COLO668 (cell line): ENCODE data around the gene CCNQ.

Experiments used
- DNase-seq: peaks from one replicate; lab custom pipeline; 2025; ENCODE audit not compliant: unreplicated experiment; lab: John Stamatoyannopoulos, UW

Gene CCNQ

DNA sequence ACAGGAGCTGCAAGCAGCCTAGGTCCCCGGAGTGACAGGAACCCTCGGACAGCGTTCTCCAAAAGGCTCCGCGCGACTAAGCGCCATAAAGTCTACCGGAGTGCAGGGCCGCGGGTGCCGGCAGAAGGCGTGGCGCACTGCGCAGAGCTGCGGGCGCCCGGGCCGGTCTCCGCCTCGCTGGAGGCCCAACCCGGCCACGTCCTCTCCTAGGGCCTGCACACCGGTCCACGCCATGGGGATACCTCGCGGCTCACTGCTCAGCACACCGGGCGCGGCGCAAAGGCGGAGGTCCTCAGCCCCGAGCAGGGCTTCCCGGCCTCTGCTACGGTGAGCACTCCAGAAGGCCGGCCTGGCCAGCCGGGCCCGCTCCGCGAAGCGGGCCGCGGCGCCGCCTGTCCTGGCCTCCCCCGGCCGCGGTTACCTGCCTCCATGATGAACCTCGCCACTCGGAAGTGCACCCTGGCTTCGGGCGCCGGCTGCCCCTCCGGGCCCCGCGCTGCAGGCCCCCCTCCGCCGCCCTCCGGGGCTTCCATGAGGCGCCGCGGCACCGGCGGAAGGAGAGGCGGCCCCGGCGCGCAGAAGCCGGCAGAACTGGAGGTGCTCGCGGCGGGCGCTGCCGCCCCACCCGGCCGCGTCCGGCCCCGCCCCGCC lies at the start of gene CCNQ:
Gene CCNQ (minus strand): TSS at position 599 of the 651 bp plus-strand sequence. CDS start 66 bp downstream, at position 533.
- DNase-seq = peak; percentile 65

DNA sequence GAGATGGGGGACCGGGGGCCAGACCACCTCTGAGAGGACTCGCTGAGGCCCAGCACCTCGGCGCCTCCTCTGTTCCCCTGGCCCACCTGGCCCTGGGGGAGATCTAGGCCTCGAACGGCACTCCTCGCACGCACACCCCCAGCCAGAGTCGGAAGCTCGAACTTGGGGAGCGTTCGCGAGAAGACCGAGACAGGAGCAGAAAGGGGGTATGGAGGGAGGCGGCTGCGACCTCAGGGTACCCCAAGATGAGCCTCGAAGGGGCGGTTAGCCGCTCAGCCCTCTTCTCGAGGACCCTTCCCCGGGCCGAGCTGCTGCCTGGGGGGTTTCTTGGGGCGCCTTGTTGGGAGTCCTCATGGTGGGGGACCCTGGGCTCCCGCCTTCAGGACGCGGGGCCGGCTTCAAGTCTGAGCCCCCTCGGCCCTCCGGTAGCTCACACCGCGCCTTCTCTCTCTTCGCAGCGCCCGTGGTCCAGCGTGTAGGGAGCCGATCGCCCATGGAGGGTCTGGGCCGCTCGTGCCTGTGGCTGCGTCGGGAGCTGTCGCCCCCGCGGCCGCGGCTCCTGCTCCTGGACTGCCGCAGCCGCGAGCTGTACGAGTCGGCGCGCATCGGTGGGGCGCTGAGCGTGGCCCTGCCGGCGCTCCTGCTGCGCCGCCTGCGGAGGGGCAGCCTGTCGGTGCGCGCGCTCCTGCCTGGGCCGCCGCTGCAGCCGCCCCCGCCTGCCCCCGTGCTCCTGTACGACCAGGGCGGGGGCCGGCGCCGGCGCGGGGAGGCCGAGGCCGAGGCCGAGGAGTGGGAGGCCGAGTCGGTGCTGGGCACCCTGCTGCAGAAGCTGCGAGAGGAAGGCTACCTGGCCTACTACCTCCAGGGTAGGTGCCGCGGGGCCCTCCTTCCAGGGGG lies 48.8 kb upstream of the CCNQ start:
- no peak for DNase-seq

DNA sequence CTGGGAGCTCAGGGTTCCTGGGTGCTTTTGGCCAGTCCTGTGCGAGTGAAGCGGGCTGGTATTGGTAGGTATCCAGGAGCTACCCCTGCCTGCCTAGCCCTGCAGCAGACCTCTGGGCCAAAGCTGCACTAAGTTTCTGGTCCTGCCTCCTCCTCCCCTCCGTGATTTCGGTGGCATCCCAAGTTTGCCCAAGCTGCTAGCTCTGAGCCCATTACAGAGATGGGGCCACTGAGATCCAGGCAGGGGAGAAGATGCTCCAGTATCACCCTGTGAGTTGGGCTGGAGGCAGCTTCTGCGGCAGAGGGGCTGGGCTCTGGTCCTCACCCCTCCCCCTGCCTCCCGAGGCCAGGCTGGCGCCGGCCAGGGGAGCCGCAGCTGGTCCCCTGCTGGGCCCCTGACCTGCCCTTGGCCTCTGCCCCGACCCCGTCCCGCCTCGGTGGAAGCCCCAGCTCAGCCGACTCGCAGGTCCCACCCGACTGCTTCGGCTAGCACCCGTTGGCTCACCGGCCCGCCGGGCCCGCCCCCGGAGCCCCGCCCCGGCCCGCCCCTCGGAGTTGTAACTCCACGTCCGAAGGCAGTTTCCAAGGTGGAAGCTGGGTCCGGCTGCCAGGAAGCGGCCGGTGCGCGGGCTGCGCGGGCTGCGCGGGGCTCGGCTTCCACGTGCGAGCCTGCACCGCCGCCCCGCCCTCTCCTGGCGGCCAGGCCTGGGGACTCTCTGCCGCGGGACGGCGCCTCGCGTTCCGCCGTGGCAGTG lies 47.9 kb upstream of the CCNQ start, which contains the start of gene DUSP9:
Gene DUSP9 (plus strand): TSS at position 584 of the 754 bp plus-strand sequence. CDS start 751 bp downstream, outside the sequence.
- peak; percentile 14 for DNase-seq

DNA sequence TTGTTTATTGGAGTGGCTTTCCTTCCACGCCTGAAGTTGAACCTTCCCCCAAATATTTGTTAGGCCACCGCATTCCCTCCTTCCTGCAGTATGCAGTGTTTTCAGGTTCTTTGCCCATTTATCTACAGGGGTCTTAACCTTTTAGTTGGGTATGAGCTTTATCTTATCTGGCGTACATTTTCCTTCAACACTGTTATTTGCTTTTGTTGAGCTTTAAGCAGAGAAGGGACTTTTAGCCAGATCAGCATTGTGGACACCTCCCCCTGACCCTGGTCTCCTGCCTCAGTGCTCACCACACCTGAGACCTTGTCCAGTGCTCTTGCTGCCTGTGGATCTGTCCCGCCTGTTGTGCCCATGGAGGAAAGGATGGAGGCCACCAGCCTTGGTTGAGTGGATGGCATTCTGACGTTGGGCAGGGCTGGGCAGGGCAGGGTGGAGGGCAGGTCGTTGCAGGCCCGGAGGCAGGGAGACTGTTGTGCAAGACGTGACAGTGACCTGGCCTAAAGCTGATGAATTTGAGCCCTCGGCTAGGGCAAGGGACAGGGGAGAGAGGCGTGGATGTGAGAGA lies 47.1 kb upstream of the CCNQ start:
- no peak for DNase-seq

DNA sequence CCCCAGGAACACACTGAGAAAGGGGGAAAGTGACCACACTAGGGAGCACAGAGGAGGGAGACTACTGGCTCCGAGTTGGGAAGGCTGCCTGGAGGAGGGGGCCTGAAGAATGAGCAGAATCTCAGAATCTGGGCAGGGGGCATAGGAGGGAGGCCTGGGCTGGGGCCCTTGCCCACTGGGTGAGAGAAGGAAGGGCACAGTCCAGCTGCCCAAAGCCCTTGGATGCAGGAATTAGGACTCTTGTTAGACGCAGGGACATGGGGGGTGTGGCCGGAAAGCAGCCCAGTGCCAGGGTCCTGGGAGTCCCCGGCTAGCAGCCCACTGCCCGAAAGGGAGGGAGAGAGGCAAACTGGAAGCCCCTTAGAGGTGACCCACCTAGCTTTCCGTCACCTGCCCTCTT lies 46.2 kb upstream of the CCNQ start:
- DNase-seq = no peak

DNA sequence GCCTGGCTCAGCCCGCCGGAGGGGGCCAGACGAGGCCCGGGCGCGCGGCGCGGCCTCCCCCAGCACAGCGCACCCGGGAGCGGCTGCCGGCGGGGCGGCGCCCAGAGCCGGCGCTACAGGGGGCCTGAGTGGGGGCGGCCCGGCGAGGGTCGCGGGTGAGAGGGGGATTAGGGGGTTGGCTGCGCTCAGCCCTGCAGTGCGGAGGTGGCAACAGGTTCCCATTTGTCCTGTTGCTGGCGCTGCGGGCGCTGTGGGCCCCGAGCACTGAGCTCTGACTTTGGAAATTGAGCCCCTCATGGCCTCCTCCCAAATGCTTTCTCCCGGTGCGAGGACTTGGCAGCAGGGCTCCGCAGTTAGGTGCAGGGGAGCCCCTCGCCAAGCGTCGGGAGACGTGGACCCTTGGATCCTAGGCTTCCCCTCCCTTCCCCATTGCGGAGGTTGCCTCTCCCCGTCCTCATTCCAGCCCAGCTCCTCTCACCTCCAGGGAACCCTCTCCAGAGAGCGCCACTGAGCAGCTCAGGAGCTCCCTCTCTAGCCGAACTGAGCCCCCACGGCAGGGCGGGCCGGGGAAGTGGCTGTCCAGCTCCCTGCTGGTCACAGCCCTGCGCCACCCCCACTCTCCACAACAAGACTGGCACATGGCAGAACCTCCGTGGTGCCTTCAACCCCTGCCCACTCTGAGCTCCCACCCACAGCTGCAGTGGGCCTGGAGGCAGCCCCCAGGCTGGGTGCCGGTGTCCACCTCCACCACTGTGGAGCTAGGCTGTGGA lies 45.6 kb upstream of the CCNQ start:
- no peak for DNase-seq

DNA sequence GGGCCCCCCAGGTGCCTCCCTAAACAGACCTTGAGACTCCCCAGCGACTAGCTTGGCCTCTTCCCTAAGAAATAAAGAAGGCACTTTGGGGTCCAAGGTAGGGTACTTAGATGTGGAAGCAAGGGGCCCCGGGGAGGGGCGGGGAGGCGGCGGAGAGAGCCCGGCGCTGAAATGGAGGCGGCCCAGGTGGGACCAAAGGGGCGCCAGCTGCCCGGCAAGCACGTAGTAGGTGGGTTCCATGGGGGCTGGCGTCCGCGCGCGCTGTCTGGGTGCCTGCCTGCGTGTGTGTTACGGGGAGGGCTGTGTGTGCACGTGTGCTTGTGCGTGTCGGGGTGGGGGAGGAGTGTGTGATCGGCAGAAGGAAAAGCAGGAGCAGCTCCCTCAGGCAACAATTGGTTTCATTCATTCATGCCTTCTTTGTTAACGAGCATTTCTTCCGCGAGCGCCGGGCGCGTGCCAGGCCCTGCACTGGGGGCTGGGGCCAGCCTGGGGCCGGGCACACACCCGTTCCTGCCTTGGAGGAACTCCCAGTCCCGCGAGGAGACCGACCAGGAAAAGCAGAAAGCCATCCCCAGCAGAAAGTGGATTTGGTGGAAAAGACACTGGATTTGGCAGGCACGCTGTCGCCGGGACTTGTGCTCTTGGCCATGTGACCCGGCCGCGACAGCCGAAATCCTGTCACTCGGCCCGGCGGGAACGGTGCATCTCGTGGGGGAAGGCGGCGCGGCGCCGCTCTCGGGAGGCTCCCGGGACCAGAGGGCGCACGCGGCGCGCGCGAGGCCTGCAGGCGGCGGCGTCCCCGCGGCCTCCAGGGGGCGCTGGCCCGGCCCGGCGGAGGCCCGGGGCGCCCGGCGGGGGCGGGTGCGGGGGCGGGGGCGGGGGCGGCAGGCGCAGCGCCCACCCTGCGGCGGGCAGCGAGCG lies 44.8 kb upstream of the CCNQ start:
- peak; percentile 31 for DNase-seq

DNA sequence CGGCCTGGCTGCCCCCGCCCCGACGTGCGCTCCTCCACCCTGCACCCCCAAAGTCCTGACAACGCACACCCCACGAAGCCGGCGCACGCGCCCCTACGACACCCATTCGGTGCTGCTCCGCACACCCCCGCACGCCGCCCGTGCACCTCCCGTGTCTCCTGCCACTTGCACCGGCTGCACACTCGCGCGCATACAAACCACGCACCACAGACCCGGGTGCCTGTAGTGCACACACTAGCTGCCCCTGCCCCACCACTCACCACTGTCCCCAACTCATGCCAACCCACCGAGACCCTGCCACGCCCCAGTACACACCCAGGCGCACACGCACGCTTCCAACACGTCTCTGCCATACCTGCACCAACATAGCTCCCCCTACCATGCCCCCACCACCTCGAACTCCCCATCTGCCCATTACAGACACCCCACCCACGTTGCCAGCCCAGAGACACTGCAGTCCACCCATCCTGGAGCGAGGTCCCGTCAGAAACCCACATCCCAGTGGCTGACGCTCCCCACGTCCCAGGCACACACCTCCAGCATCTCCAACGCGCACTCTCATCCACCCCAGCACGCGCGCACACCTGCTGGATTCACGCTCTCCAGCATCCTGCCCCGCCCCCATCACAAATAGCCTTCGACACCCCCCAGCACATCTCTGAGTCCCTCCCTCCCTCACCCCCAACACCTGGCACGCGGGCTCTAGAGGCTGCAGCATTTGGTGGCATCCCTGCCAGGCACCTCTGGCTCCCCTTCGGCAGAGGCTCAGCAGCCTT lies 43.9 kb upstream of the CCNQ start:
- no peak for DNase-seq

DNA sequence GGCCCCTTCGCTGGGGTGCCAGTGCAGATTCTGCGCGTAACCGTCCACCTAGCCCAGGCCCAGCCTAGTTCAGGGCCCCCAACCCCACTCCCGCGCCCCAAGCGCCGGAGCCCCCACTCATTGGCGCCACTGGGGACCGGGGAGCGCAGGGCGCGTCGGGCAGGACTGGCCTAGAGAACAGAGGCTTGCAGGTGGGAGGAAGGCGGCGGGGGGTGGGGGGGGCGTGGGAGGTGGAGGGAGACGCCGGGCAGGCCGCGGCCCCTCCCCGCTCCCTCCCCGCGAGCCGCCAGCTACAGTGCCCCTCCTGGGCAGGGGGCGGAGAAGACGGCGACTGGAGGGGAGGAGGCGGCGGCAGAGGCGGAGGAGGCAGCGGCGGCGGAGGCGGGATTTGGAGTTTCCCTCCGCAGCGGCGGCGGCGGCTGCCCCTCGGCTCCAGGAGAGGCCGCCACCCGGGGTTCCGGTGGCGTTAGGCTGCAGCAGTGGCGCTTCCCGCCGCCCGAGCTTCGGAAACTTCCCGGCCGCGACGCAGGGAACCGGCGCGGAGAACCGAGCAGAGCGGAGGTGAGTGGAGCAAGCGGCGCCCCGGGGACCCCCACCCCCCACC lies 43.2 kb upstream of the CCNQ start:
- peak; percentile 21 for DNase-seq

DNA sequence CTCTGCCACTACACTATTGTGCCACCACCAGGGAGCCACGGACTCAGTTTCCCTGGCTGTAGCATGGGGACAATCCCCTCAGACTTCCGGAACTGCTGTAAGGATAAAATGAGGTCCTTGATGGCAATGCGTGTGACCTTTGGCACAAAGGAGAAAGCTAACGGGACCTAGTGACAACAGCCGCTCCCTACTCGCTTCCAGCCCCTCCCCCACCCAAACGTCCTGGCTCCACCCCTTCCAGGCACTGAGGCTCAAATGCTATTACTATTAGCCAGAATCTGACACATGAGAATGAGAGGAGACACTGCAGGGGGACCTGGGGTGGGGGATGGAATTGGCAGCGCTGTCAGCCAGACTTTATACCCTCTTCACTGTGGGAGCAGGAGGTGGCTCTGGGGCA lies 42.7 kb upstream of the CCNQ start:
- no peak for DNase-seq

DNA sequence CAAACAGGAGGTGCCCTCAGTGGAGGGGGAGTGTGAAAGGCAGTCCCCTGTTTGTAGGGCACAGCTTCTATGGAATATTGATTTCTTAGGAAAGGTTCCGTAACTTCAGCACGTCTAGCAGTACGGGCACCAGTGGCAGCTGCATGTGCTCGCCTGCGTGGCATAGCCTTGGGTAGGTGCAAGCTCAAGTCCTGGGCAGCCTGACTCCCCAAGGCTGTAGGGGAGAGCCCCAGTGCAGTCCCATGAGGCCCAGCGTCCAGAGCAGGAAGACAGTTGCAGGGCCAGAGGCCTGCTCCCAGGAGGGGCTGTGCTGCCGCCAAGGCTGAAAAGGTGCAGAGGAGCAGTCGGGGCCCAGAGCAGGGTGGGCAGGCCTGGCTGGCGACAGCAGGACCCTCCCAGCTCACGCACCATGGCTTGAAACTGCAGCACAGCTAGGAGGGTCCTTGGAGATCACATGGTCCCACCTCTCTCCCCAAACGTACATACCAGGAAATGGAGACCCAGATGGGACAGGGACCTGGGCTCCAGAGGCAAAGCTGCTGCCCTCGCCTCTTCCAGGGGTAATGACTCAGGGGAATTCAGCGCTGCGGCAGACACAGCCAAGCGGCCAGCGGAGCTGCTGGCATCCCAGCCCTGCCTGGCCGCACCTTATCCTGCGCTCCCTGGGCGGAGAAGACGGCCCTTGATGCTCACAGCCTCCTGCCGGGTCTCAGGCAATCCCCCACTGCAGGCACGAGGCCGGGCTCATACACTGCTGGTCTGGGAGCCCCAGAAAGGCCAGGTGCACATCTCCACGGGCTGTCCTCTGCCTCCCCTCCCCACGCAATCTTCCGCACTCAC lies 42.0 kb upstream of the CCNQ start:
- DNase-seq = no peak

DNA sequence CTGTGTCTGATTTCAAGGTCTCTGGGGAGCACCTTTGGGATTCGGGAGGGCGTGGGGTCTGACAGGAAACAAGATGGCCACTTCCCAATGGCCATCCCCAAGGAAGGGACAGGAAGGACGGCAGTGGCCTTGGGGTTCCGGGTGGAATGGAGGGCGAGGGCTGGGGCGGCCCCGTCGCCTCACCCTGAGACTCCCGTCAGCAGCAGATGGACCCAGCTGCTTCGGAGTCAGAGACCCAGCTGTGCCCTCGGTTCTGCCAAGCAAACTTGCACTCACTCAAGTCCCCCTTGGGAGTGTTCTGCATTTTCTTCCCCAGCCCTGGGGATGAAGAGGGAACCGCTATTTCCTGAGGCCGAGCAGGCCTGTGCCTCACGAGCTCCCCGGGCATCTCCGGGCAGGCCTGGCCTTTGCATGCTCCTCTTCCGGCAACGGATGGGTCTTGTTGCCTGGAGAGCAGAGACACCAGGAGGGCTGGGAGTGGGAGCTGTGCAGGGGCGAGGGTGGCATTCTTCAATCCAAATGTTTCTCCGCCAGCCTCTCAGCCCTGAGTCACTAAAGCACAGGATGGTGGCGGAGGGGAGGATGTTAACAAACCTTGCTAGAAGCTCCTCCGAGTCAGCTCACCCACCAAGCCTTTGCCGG lies 41.2 kb upstream of the CCNQ start:
- DNase-seq = no peak

DNA sequence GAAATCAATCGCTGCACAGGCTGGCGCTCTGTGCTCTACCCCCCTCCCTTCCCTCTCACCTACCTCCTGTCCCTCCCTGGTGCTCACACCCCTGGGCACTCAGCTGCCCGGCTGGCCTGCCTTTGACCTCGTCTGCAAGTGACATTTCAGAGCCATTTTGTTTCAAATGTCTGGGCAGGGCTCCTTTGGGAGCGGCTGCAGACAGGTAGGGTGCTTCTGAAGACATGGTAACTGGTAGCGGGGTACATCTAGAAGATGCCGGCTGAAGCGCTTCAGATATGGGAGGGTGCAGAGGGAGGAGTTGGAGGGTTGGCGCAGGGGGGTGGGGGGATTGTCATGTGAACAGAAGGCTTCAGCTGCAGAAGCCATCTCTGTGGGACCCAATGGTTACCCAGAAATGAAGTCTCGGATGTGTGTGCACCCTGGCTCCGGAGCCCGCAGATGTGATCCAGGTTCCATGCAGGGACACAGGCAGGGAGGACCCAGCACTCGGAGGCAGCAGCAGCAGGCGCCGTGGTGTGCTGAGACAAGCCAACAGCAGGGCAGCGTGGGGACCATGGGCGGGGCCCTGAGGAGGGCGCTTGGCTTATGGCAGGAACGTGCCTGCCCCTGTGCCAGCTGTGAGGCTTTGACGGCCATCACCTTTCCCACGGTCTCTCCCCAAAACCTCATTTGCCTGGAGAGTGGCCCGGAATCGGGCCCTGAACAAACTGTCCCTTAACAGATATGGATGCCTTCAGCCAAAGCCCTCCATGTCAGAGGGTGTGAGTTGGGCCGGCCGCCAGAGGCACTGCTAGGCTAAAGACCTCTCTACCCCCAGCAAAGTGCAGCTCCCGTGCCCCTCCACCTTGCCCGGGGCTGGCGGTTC lies 40.5 kb upstream of the CCNQ start:
- DNase-seq = no peak

DNA sequence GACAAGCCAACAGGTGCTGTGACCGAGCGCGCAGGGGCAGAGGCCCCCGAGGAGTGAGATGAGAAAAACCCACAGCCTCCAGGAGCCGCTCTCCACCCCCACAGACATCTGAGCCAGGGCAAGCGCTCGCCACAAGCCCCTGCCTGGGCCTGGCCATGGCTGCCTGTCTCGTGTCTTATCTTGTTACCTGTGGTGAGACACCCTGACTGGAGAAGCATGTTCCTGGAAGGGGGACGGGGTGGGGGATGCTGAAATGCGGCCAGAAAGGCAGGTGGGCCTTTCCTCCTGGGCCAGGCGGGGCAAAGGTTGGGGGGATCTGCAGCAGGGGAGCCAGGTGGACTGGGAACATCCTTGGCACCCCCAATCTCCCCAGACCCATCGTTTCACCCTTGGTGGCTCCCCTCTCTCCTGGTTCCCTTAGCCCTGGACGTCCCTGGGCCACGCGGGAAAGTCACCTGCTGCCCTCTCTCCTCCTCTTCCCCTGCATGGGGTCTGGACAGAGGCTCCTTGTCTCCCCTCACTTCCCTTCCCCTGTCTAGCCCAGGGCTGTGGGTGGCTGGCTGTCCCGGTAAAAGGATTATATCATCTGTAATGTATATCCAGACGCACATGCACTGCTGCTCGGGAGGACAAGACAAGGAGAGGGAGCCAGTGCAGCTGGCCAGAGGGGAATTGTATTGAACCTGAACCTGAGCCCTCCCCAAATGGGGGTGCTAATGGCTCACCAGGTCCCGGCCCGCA lies 39.7 kb upstream of the CCNQ start:
- DNase-seq = no peak

DNA sequence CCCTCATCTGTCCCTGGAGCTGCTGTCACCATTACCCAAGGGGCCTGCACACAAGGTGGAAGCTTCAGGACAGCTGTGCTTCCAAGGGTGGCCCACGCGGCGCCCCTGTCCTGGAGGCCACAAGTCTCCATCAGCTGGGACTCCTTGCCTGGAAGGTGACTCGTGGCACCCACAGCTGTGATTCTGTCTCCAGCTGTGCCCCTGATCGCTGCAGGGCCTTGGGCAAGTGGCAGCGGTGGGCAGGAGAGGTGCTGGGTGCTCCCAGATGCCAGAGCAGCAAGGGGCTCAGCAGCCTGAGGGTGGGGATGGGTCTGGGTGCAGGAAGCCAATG lies 39.1 kb upstream of the CCNQ start:
- no peak for DNase-seq
